Thyroid gland (tissue), 4 donors: Measurements from ENCODE around the gene RIPK4.
A peak's percentile ranks its signal among the peaks of the same experiment; 100 is the strongest.

ENCODE experiments used
- POLR2A ChIP-seq, 2 donors: fragments of 450-650 bp; IDR thresholded peaks; one replicate each; pipeline ENCODE4 v1.6.1; 2017; ENCODE audit warnings: antibody characterized with exemption in 2 of 2, mild to moderate bottlenecking in 2 of 2, moderate library complexity in 1 of 2
- TF ChIP-seq, protein P1 (sequence below), 6 experiments: fragments of 200-600 bp in 3 of 6; fragments of 450-650 bp in 3 of 6; sonication (generic) in 3 of 6; IDR thresholded peaks; one replicate each; pipeline ENCODE4 v1.5.1; 2016 to 2019; ENCODE audit warnings: antibody characterized with exemption in 6 of 6, mild to moderate bottlenecking in 2 of 6, inconsistent platforms in 1 of 6, moderate library complexity in 1 of 6

DNA sequence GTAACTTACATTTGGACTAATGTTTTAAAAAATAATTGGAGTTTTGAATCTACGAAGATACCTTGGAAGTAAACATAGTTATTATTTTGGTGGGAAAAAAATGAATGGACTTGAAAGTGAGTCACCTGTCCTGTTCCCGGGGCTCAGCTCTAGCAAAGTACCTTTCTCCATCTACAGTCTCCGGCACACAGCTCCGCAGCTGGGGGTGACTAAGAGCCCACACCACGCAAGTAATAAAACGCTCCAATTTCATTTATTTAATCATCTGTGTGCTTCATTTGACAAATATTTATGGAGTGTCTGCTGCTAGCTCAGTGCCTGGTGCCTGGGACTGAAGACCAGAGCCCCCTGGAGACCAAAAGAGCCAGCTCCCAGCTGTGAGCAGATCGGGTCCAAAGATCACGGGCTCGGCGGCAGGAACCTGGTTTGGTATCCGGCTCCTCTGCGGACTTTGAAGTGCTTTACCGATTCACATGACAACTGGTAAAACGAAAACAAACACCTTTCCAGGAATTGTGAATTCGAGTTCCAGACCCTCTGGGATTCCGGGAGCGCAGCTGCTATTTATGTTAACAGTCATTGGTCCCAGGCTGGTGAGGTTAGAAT lies 1.7 kb upstream of the RIPK4 start:
- TF ChIP-seq, protein P1, sequence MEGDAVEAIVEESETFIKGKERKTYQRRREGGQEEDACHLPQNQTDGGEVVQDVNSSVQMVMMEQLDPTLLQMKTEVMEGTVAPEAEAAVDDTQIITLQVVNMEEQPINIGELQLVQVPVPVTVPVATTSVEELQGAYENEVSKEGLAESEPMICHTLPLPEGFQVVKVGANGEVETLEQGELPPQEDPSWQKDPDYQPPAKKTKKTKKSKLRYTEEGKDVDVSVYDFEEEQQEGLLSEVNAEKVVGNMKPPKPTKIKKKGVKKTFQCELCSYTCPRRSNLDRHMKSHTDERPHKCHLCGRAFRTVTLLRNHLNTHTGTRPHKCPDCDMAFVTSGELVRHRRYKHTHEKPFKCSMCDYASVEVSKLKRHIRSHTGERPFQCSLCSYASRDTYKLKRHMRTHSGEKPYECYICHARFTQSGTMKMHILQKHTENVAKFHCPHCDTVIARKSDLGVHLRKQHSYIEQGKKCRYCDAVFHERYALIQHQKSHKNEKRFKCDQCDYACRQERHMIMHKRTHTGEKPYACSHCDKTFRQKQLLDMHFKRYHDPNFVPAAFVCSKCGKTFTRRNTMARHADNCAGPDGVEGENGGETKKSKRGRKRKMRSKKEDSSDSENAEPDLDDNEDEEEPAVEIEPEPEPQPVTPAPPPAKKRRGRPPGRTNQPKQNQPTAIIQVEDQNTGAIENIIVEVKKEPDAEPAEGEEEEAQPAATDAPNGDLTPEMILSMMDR (IDR thresholded peaks at IDR 0.05) = peak in 2 of 6 experiments; percentile 26 to 33
- peak in 1 of 2 donors; percentile 58 for TF ChIP-seq POLR2A (IDR thresholded peaks at IDR 0.05)
